Fibroblast of lung (primary cell): ENCODE results near the gene OR1M1. TPM values are rescaled to one million over a fixed set of nuclear protein-coding genes. Genes with fewer than 3 reads are reported as not detected.
"Not testable (repeated sequence)": the region's sequence is repeated elsewhere in the genome, so short reads cannot be mapped to it uniquely, and the experiment has no call there.

Experiments used
- DNase-seq, 2 donors: peaks; one replicate each; pipeline versions ENCODE4 v3.0.0 to v3.0.0-alpha.2; 2010; ENCODE audit warnings: low read depth in 2 of 2
- H2AFZ ChIP-seq: 2 replicates; pipeline ENCODE4 v1.5.1; 2012; ENCODE audit warnings: low read length, control low read depth, inconsistent platforms
- H3K27ac ChIP-seq: 2 replicates; pipeline ENCODE4 v1.5.1; 2011; ENCODE audit warnings: low read length, control low read depth; ENCODE audit not compliant: insufficient read depth
- H3K27me3 ChIP-seq: 2 replicates; pipeline ENCODE4 v1.5.1; 2011; ENCODE audit warnings: mild to moderate bottlenecking, low read length; ENCODE audit not compliant: control insufficient read depth, insufficient read depth
- H3K36me3 ChIP-seq: 2 replicates; pipeline ENCODE4 v1.5.1; 2011; ENCODE audit warnings: low read length; ENCODE audit not compliant: control insufficient read depth, insufficient read depth
- H3K4me1 ChIP-seq: 2 replicates; pipeline ENCODE4 v1.5.1; 2011; ENCODE audit warnings: low read length; ENCODE audit not compliant: control insufficient read depth, insufficient read depth; ENCODE audit errors: extremely low read depth
- H3K4me2 ChIP-seq: 2 replicates; pipeline ENCODE4 v1.5.1; 2011; ENCODE audit warnings: low read length, control low read depth; ENCODE audit not compliant: insufficient read depth; ENCODE audit errors: extremely low read depth
- H3K4me3 ChIP-seq, 4 experiments: fragments of 200-600 bp in 1 of 4; sonication (generic) in 1 of 4; replicated peaks in 1 of 4; 2 replicates each; pipeline ENCODE4 v1.5.1; 2011 to 2016; ENCODE audit warnings: low read length in 4 of 4, low read depth in 3 of 4, mild to moderate bottlenecking in 3 of 4, control low read depth in 2 of 4, inconsistent platforms in 1 of 4, mixed read lengths in 1 of 4; ENCODE audit not compliant: insufficient read depth in 1 of 4; ENCODE audit errors: control extremely low read depth in 1 of 4
- H3K79me2 ChIP-seq: 2 replicates; pipeline ENCODE4 v1.5.1; 2012; ENCODE audit warnings: mild to moderate bottlenecking, low read length, inconsistent platforms; ENCODE audit not compliant: control insufficient read depth, insufficient read depth
- H3K9ac ChIP-seq: 2 replicates; pipeline ENCODE4 v1.5.1; 2011; ENCODE audit warnings: mild to moderate bottlenecking, low read length, control low read depth; ENCODE audit not compliant: insufficient read depth
- H3K9me3 ChIP-seq: 2 replicates; pipeline ENCODE4 v1.5.1; 2012; ENCODE audit warnings: low read depth, low read length; ENCODE audit not compliant: control insufficient read depth, insufficient read depth
- H4K20me1 ChIP-seq: 2 replicates; pipeline ENCODE4 v1.5.1; 2011; ENCODE audit warnings: low read length; ENCODE audit not compliant: control insufficient read depth, insufficient read depth; ENCODE audit errors: extremely low read depth
- EZH2 ChIP-seq: IDR thresholded peaks from 2 replicates; pipeline ENCODE4 v1.5.1; 2012; ENCODE audit warnings: low read length, control low read depth, mild to moderate bottlenecking; ENCODE audit errors: missing control alignments
- polyA plus RNA-seq, 2 donors: library from polyadenylated mRNA; depleted of rRNA in 1 of 2; stranded (reverse) in 1 of 2; unstranded in 1 of 2; fragments of >200 nt; gene quantifications; 2 replicates each; pipeline ENCODE4 v1.2.1, GENCODE V29; 2011 to 2012; ENCODE audit warnings: missing spikeins in 1 of 2
- total RNA-seq: library from RNA; depleted of rRNA; stranded (reverse); fragments of >200 nt; gene quantifications from 2 replicates; pipeline ENCODE4 v1.2.1, GENCODE V29; 2014
- TF ChIP-seq, protein P1 (sequence below), 2 donors: IDR thresholded peaks in 1 of 2; conservative IDR thresholded peaks in 1 of 2; 1 replicate in 1 of 2; 2 replicates in 1 of 2; pipeline ENCODE4 v1.5.1; 2011 to 2012; ENCODE audit warnings: low read length in 2 of 2, control low read depth in 1 of 2, inconsistent platforms in 1 of 2, low read depth in 1 of 2, mild to moderate bottlenecking in 1 of 2

The OR1M1 gene
- total and polyA plus RNA-seq, 2 donors (not counting 1 experiment from before 2014, with no cell fraction given), result not detected

DNA sequence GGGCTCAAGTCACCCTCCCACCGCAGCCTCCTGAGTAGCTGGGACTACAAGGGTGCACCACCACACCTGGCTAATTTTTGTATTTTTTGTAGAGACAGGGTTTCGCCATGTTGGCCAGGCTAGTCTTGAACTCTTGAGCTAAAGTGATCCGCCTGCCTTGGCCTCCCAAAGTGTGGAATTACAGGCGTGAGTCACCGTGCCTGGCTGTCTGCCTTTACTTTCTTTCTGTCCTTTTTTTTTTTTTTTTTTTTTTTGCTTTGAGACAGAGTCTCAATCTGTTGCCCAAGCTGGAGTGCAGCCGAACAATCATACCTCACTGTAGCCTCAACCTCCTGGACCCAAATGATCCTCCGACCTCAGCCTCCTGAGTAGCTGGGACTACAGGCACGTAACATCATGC lies 25.0 kb upstream of the OR1M1 start:
- Histone ChIP-seq H4K20me1 (no peaks in the 10 kb centered on the region), H3K4me1 (no peaks in the 10 kb centered on the region)

DNA sequence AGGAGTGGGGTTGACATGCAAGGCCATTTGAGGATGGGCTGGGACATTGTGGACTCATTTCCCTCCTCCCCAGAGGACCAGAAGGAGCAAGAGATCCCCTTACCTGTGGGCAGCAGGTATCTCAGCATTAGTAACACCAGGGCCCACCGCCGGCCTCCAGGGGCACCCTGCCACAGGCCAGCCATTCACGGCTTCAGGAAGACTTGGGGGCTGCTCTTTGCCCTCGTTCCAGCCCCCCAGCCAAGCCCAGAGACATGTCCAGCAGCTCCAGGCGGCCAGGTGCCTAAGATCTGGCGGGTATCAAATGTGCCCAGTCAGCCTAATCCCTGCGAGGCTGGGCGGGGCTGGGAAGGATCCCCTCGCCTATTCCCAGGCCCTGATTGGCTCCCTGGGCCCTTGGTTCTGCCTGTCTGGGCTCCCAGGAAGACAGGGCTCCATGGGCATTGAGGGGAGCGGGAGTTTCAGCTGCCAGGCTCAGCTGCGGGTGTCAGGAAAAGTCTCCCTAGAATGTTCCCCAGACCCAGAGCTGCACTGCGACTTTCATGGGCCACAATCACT lies 21.3 kb upstream of the OR1M1 start:
- Histone ChIP-seq H3K4me2 (no peak overlapping the region), H3K9me3 (no peaks in the 10 kb centered on the region), H3K27me3 (no peaks in the 10 kb centered on the region), H3K79me2 (no peaks in the 10 kb centered on the region), H3K4me1 (no peaks in the 10 kb centered on the region), H3K36me3 (no peaks in the 10 kb centered on the region), H3K27ac (no peak overlapping the region), H4K20me1 (no peaks in the 10 kb centered on the region), H3K4me3 (no peak overlapping the region), H3K9ac (no peak overlapping the region), H2AFZ (no peak overlapping the region)
- TF ChIP-seq EZH2, result no peak
- TF ChIP-seq, protein P1, sequence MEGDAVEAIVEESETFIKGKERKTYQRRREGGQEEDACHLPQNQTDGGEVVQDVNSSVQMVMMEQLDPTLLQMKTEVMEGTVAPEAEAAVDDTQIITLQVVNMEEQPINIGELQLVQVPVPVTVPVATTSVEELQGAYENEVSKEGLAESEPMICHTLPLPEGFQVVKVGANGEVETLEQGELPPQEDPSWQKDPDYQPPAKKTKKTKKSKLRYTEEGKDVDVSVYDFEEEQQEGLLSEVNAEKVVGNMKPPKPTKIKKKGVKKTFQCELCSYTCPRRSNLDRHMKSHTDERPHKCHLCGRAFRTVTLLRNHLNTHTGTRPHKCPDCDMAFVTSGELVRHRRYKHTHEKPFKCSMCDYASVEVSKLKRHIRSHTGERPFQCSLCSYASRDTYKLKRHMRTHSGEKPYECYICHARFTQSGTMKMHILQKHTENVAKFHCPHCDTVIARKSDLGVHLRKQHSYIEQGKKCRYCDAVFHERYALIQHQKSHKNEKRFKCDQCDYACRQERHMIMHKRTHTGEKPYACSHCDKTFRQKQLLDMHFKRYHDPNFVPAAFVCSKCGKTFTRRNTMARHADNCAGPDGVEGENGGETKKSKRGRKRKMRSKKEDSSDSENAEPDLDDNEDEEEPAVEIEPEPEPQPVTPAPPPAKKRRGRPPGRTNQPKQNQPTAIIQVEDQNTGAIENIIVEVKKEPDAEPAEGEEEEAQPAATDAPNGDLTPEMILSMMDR (conservative IDR thresholded peaks at IDR 0.05 in 1 of 2, IDR thresholded peaks at IDR 0.05 in 1 of 2; ENCODE audit: low read depth in 1 of 2, low read length in 2 of 2), result no peak
- DNase-seq, result no peak

More for the DNA sequence above, 25.0 kb upstream of the OR1M1 start:
- no peaks in the 10 kb centered on the region for H3K79me2 ChIP-seq
- H3K36me3 ChIP-seq, result no peaks in the 10 kb centered on the region
- TF ChIP-seq, protein P1 (conservative IDR thresholded peaks at IDR 0.05 in 1 of 2, IDR thresholded peaks at IDR 0.05 in 1 of 2; ENCODE audit: low read depth in 1 of 2, low read length in 2 of 2), result no peak
- TF ChIP-seq EZH2, result no peak
- H3K4me3 ChIP-seq, result no peak overlapping the region
- no peak overlapping the region for H3K4me2 ChIP-seq
- peak in 1 of 2 donors; percentile 44 for DNase-seq
- H2AFZ ChIP-seq, result no peak overlapping the region
- no peak overlapping the region for H3K27ac ChIP-seq
- H3K9ac ChIP-seq, result no peak overlapping the region
- no peaks in the 10 kb centered on the region for H3K27me3 ChIP-seq
- no peaks in the 10 kb centered on the region for H3K9me3 ChIP-seq

DNA sequence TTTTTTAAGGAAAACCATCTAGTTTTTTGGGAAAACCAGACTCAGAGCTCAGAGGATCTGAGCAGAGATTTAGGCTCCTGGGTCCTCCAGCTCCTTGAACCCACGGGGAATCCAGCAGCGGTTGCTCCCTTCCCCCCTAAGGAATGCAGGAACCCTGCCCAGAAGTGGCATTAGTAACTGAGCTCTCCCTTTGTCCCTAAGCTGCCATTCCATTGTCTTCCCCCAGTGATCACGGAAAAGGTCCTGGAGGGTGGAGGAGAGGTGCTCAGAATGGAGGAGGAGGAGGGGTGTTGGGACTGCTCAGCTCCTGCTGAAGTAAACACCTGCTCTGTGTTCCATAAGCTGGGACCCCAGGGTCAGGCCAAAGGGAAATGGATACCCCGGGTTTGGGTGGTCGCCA lies 16.8 kb upstream of the OR1M1 start:
- no peaks in the 10 kb centered on the region for H3K36me3 ChIP-seq
- H3K4me3 ChIP-seq, result no peak overlapping the region

DNA sequence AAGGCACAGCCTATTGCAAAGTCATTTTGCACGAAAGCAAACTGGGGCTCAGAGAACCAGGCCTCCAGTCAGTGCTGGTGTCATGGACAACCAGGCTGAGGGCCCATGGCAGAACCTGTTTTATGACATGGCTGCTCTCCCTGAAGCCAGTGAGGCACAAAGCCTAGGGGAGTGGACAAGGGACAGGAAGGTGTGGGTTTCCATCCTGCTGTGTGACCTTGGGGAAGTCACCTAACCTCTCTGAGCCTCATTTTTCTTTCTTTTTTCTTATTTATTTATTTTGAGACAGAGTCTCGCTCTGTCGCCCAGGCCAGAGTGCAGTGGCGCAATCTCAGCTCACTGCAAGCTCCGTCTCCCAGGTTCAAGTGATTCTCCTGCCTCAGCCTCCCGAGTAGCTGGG lies 15.1 kb upstream of the OR1M1 start:
- H3K4me3 ChIP-seq, H3K79me2 ChIP-seq, H3K9ac ChIP-seq, H3K36me3 ChIP-seq, H3K27ac ChIP-seq, H3K9me3 ChIP-seq, H2AFZ ChIP-seq, H3K4me1 ChIP-seq, H3K4me2 ChIP-seq, H3K27me3 ChIP-seq, H4K20me1 ChIP-seq, DNase-seq: not testable (repeated sequence)

More for the DNA sequence above, 16.8 kb upstream of the OR1M1 start:
- H3K9ac ChIP-seq, result no peak overlapping the region
- H3K27me3 ChIP-seq, result no peaks in the 10 kb centered on the region
- no peaks in the 10 kb centered on the region for H3K79me2 ChIP-seq
- no peak overlapping the region for H3K4me2 ChIP-seq
- no peaks in the 10 kb centered on the region for H4K20me1 ChIP-seq
- H3K4me1 ChIP-seq, result no peaks in the 10 kb centered on the region
- peak in 1 of 2 donors; percentile 19 for DNase-seq
- no peak overlapping the region for H3K27ac ChIP-seq
- H2AFZ ChIP-seq, result no peak overlapping the region
- no peak for TF ChIP-seq EZH2
- TF ChIP-seq, protein P1 (conservative IDR thresholded peaks at IDR 0.05 in 1 of 2, IDR thresholded peaks at IDR 0.05 in 1 of 2; ENCODE audit: low read depth in 1 of 2, low read length in 2 of 2), result no peak
- no peaks in the 10 kb centered on the region for H3K9me3 ChIP-seq
